Activated T-cell treated with anti-CD3 and anti-CD28 coated beads for 48 hours (primary cell): ENCODE data around the gene ZCCHC14.
"Not testable (repeated sequence)": the region's sequence is repeated elsewhere in the genome, so short reads cannot be mapped to it uniquely, and the experiment has no call there.

Experiments
- DNase-seq: peaks from one replicate; pipeline ENCODE4 v3.0.0-alpha.2; 2020; ENCODE audit warnings: low read depth

ZCCHC14 gene

DNA sequence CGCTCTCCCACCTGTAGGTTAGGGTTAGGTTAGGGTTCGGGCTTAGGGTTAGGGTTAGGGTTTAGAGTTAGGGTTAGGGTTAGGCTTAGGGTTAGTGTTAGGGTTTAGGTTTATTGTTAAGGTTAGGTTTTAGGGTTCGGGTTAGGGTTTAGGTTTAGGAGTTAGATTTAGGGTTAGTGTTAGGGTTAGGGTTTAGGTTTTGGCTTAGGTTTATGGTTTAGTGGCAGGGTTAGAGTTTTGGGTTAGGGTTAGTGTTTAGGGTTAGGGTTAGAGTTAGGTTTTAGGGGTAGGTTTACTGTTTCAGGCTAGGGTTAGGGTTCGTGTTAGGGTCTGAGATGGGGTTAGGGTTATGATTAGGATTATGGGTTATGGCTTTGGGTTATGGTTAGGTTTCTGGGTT is 31.6 kb upstream of the ZCCHC14 start:
- no peak for DNase-seq

DNA sequence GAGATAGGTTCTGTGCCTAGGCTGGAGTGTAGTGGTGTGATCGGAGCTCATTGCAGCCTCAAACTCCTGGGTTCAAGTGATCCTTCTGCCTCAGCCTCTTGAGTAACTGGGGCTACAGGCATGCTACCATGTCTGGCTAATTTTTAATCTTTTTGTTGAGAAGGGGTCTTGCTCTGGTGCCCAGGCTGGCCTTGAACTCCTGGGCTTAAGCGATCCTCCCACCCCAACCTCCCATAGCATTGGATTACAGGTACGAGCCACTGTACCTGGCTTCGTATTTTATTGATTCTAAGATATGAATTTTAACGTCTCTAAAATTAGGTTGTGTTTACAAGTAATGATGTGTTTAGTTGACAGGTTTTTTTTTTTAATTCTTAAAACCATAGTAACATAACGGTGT is 30.8 kb upstream of the ZCCHC14 start:
- DNase-seq, result not testable (repeated sequence)

- DNase-seq, result not testable (repeated sequence)
Measured at GRCh38 chr16:87521764-87522163, 28.9 kb upstream of the ZCCHC14 start.

DNA sequence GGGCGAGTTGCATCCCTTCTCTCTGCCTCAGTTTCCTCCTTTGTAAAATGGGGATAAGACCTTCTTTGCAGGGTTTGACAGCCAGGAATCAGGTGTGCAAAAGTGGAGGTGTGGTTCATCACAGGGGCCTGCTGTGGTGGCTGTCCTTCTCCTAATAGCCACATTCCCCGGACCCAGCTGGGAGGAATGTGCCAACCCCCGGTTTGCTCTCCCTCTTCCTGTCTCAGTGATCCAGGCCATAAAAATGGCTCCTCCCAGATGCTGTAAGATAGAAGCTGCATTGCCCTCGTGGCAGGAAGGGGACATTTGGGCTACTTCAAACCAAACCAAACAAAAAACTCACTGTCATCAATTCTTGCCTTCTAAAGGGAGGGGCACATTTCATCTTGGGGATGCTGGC is 26.3 kb upstream of the ZCCHC14 start:
- not testable (repeated sequence) for DNase-seq

DNA sequence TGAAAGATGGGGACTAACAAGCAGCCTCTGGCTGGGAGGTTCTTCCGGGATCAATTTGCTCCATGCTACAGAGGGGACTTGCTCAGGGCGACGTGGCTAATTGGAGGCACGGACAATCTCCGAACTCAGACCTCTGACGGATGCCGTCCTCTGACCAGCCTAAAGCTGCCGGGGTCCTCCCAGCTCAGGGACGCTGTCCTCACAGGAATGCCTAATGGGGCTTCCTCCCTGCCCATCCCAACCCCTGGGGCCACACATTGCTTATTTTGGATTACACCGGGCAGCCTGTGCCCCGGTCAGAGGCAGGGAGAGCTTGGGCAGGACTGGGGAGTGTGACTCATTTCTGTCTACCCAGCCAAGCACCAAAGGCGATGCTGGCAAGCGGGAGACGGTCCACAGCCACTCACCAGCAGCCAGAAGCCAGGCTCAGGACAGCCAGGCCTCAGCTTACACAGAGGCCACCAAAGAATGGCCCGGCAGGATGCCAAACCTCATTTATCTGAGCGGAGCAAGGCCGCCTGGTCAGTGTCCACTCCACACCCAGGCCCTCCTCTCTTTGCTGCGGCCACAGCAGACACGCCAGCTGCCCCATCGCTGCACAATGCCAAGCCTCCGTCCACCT is 25.7 kb upstream of the ZCCHC14 start:
- DNase-seq, result not testable (repeated sequence)

DNA sequence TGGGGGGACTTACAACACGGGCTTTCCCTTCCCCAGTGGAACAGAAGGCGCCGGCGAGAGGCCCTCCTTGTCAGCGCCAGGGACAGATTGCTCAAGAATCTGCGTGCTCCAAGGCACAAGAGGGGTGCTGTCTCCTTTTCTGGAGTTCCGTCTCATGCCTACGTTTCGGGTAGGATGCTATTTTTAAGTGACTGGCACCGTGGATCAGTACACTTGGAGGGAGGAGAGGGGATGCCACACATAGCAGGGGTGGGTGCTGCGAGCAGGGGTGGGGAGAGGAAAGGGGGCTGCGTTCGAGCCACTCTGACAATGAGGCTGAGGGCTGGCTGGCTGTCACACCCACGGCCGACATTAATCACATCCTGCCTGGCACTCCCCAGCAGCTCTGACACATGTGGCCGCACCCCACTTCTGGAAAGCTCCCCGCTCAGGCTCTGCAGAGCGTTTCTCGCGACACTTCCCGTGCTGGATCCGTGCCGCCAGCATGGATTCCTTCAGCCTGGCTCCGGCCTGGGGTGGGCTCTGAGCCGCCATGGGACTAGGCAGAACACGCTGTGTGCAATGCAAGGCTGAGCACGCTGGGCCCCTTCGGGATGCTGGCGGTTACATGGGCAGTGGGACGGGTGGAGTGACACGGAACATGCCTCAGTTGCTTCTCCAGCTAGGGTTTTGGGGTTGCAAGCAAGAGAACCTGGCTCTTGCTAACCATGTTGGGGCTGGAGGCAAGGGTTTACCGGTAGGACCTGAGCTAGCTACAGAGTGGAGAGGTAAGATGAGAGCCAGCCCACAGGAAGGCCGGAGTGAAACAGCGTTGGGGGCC is 25.0 kb upstream of the ZCCHC14 start:
- DNase-seq, result not testable (repeated sequence)

GRCh38 chr16:87516361-87516760 is 23.5 kb upstream of the ZCCHC14 start:
- no peak for DNase-seq

DNA sequence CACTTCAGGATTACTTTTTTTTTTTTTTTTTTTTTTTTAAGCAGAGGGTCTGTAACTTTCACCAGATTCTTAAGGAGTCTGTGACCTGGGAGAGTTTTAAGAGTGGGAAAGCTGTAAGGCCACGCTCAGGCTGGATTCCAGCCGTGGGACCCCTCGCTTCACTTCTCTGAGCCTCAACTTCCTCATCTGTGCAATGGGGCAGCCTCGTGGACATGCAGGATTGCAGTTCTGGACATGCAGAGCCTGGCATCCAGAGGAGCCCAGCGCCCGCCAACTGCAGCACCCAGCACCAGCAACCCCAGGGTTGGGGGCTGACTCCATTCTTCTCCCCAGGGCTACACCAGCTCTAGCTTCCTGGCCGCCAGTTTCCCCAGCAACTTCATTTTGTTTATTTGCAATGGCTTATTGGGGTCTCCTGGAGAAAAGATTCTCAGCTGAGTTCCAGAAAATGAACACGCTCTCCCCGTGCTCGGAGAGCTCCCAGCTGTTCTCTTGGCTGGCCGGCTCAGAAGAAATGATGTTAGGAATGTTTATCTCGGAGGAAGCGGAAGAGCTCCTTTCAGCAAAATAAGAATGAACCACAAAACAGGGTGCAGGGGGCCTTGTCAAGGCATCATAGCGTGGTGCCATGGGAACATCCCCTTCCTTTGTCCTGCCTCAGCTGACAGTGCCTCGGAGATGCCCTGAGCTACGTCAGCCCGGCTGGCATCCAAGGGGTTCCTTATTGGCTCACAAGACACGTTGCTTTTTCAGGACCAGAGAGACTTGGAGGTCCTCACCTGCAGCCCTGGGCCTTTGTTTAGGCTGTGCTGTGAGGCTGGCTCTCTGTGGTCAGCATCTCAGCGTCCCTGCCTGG is 22.9 kb upstream of the ZCCHC14 start:
- no peak for DNase-seq

GRCh38 chr16:87509778-87510177 is 17.0 kb upstream of the ZCCHC14 start:
- DNase-seq, result not testable (repeated sequence)

DNA sequence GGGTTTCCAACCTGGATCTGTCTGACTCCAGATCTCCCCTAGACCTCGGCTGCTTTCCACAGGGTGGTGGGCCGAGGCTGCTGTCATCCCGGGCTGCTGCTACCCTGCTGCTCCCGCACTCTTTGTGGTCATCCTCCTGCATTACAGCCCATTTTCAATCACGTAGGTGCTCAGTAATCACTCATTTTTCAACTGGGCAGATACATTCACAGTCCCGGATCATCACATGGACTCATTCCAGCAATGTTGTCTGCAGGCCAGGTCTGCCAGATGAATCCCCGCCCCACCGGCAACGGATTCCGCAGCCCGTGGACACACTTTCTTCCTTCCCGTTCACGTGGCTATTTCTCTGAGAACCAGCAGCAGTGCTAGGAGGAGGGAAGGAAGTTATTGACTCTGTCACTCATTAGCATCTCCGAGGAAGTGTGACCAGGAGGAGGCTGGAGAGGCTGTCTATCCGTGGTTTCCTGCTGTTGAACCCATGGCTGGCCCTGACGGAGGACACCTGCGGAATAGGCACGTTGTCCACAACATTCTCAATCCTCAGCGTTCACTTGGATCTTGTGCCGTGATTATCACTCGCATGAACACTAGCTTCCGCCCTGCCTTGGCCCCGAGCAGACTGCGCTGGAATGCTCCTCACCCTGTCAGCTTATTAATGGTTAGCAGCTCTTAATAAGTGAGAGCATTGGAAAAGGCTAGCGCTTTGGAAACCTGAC is 14.7 kb upstream of the ZCCHC14 start:
- no peak for DNase-seq

DNA sequence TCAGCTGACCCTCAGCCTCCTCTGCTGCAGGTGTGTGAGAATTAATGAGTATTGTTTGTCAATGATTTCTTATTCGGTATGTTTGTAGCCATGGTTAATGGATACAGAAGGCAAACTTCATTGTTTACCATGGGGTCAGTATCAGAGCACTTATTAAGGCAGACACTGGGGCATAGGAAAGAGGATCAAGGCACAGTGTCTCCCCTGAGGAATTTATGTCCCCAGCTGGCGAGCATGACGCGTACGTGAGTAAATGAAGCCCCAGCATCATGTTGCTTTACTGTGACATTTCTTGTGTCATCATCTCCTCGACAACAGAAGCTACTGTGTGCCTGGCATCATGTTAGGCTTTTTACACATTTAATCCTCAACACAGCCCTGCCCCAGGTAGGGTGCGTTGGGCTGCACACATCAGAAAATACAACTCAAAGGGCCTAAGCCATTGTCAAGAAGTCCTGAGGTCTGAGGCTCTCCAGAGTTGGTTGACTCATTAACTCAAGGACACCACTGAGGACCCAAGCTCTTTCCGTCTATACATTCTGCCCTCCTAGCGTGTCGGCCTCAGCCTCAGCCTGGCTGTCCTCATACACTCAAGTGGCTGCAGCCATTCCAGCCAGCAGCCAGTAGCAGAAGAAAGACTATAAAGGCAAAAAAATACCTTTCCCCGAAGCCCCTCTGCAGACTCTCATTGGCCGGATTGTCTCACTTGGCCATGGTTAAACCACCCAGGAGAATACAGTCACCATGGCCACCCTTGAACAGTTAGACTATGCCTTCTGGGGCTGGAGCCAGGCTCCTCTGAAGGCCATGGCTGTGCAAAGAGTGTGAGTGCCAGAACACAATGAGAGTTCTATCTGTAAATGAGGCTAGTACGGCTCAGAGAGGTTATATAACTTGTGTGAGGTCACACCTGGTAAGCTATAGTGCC is 13.9 kb upstream of the ZCCHC14 start:
- DNase-seq, result no peak

- no peak for DNase-seq
Measured at GRCh38 chr16:87505834-87506233, 13.0 kb upstream of the ZCCHC14 start.

DNA sequence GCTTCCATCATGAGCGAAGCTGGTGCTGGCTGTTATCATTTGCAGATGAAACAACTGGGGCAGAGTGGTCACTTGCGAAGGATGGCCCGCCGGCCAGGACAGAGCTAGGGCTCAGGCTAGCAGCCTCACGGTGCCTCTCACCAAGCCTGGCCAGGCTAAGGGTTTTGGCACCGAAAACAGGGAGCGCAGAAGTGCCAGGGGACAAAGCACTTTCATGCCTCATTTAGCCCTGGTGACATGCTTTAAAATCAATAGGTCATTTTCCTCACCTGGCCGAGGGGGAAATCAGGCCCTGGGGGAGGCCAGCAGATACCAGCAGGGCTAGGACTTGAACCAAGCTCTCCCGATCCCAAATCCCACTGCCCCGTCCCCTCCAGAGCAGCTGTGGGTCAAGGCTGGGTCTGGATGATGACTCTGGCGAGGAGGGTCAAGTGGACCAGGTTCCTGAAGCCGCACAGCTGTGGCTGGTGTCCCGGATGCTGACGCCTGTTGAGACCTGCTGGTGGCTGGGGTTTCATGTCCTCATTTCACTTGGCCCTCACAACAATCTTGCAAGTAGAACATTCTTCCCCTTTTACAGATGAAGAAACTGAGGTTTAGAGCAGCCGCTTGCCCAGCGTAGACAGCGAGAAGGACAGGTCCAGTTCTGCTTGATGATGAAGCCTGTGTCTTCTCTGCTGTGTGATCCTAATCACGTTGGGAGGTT is 10.6 kb upstream of the ZCCHC14 start:
- not testable (repeated sequence) for DNase-seq

GRCh38 chr16:87502308-87502969 is 9.6 kb upstream of the ZCCHC14 start:
- DNase-seq, result no peak

DNA sequence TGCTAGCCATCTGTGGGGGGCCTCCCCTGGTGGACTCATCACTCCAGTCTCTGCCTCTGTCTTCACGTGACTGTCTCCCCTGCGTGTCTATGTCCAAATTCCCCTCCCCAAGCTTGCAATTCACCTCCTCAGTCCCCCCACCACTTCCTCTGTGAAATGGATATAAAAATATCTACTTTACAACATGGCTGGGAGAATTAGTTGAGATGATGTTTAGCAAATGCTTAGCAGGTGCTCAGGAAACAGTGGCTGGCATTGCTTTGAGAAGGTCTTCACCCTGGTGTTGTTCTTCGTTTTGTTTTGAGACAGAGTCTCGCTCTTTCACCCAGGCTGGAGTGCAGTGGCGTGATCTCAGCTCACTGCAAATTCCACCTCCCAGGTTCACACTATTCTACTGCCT is 8.3 kb upstream of the ZCCHC14 start:
- no peak for DNase-seq

GRCh38 chr16:87499189-87499486 is 6.3 kb upstream of the ZCCHC14 start:
- DNase-seq, result no peak

DNA sequence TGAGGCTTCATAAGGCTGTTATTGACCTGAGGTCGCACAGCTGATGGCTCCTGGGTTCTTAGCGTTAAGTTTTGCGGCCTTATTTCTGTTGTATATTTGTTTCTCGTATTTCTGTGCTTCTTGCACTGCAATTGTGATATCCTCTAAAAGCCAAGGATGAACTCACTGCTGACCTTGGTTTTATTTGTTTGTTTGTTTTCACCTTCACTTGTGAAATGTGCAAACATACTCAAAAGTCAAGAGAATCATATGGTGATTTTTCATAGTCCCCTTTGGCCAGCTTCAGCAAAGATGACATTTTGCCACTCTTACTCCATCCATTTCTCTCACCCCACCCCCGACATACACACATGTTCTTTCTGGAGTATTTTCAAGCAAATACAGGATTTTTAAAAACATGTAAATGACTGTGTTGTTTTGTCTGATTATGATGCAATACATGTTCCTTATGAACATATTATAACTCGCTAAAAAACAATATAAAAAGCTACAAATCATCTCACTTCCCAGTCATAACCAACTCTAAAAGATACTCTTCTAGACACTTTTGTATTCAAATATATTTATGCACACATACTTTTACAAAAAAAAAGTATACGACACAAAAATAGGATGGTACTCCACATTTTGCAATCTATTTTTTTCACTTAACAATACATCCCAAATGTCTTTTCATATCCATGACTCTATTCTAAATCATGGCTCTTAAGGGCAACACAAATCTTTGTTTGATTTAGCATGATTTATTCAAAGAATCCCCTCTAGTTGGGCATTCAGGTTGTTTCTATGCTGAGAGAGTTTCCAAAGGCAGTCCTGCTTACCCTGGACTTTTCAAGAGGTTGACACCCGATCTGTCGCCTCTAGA is 5.7 kb upstream of the ZCCHC14 start:
- no peak for DNase-seq

DNA sequence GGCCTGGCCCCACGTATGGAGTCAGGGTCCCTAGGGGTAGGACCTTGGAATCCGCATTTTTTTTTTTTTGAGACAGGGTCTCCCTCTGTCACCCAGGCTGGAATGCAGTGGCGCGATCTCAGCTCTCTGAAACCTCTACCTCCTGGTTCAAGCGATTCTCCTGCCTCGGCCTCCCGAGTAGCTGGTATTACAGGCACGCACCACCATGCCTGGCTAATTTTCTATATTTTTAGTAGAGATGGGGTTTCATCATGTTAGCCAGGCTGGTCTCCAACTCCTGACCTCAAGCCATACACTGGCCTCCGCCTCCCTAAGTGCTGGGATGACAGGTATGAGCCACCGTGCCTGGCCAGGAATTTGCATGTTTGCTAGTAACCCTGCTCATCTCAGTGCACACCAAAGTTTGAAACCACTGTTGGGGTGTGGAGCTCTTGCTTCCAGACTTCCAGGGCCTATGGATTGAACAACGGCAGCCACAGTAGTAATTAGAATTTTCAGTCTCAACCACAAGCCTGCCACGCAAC is 5.0 kb upstream of the ZCCHC14 start:
- DNase-seq, result not testable (repeated sequence)
